ENCODE data around the gene SH3BGRL. TPM values are rescaled to one million over a fixed set of nuclear protein-coding genes. Genes with fewer than 3 reads are reported as not detected.

SH3BGRL gene
- total and polyA plus RNA-seq, 2 of the 13 experiments (the other 11 are each of a cell fraction or from before 2014, with no cell fraction given) = 8.9 to 11.4 TPM

- Histone ChIP-seq H3K4me1 (ENCODE audit: insufficient read depth, low read length) (no peaks in the 10 kb centered on the region), H2AFZ (ENCODE audit: low read length) (no peak overlapping the region), H3K9ac (ENCODE audit: insufficient read depth, low read depth, low read length) (no peak overlapping the region), H3K27ac (ENCODE audit: extremely low read length, insufficient read depth, low read length) (no peak overlapping the region), H4K20me1 (ENCODE audit: insufficient read depth, low read length) (no peaks in the 10 kb centered on the region), H3K9me3 (ENCODE audit: low read length) (peaks cover 22% of the 10 kb centered on the region), H3K79me2 (ENCODE audit: insufficient read depth, low read length) (no peaks in the 10 kb centered on the region), H3K27me3 (ENCODE audit: control insufficient read depth in 1 of 2, insufficient read depth in 2 of 2, low read length in 2 of 2) (no peaks in the 10 kb centered on the region), H3K4me3 (replicated peaks in 1 of 3; ENCODE audit: insufficient read depth in 1 of 3, low read depth in 2 of 3, low read length in 3 of 3) (no peak overlapping the region), H3K36me3 (replicated peaks in 1 of 2; ENCODE audit: control insufficient read depth in 1 of 2, insufficient read depth in 2 of 2, low read length in 2 of 2) (no peaks in the 10 kb centered on the region), H3K4me2 (ENCODE audit: low read depth, low read length) (no peak overlapping the region)
- POLR2A ChIA-PET = no interaction called here
- no TSS peak for BruUV-seq (replicated peaks)
- no peak for DNase-seq (ENCODE audit: low spot score)
- in situ Hi-C loops (cut with HindIII; ENCODE audit: extremely low pct_ligation_motif_present, low pct_unique_long_range_greater_than_20kb) = no loop called here
- 94% methylated on average over 2 of the region's 2 CpGs for WGBS (ENCODE audit: low lambda C conversion rate)
- FAIRE-seq = no peak
- intact Hi-C loops (cut with micrococcal nuclease; ENCODE audit: unreplicated experiment) = no loop called here
- CTCF ChIA-PET (ENCODE audit: low intra/inter-chr PET ratio, low total read pairs) = no interaction called here
- ATAC-seq = no peak
- TF ChIP-seq, protein P1, sequence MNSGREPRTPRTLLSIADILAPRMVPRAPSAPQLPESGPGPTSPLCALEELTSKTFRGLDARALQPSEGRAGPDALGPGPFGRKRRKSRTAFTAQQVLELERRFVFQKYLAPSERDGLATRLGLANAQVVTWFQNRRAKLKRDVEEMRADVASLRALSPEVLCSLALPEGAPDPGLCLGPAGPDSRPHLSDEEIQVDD (CRISPR knock-in tag; IDR thresholded peaks at IDR 0.05; ENCODE audit: borderline replicate concordance) = no peak
- TF ChIP-seq RAD51 (IDR thresholded peaks at IDR 0.05; ENCODE audit: borderline replicate concordance) = no peak
- TF ChIP-seq ZNF839 (CRISPR knock-in tag; IDR thresholded peaks at IDR 0.05; ENCODE audit: borderline replicate concordance) = no peak
- no peak for TF ChIP-seq EZH2 (conservative IDR thresholded peaks at IDR 0.05; ENCODE audit: low read depth, low read length)
- no peak for TF ChIP-seq SP4 (CRISPR knock-in tag; IDR thresholded peaks at IDR 0.05)
- TF ChIP-seq RNF219 (CRISPR knock-in tag; IDR thresholded peaks at IDR 0.05) = no peak
- TF ChIP-seq PAWR (CRISPR knock-in tag; IDR thresholded peaks at IDR 0.05; ENCODE audit: borderline replicate concordance) = no peak
- TF ChIP-seq GABPB1 (CRISPR knock-in tag; IDR thresholded peaks at IDR 0.05) = no peak
- no peak for TF ChIP-seq CCAR2 (optimal IDR thresholded peaks at IDR 0.05; ENCODE audit: low read depth, low read length)
- no peak for TF ChIP-seq HMGXB3 (CRISPR knock-in tag; IDR thresholded peaks at IDR 0.05; ENCODE audit: borderline replicate concordance)
- no peak for TF ChIP-seq ZNF781 (CRISPR knock-in tag; IDR thresholded peaks at IDR 0.05; ENCODE audit: borderline replicate concordance, not compliant biosample characterization)
- TF ChIP-seq ZNF737 (CRISPR knock-in tag; IDR thresholded peaks at IDR 0.05; ENCODE audit: borderline replicate concordance) = no peak
- no peak for TF ChIP-seq RXRB (CRISPR knock-in tag; IDR thresholded peaks at IDR 0.05; ENCODE audit: borderline replicate concordance)
- TF ChIP-seq IKZF1 (IDR thresholded peaks at IDR 0.05) = no peak
- no peak for TF ChIP-seq KDM2A (CRISPR knock-in tag; IDR thresholded peaks at IDR 0.05; ENCODE audit: borderline replicate concordance, low read depth)
- TF ChIP-seq NFYC (CRISPR knock-in tag; IDR thresholded peaks at IDR 0.05) = no peak
Measured at GRCh38 chrX:81294101-81294500, 92.2 kb downstream of the SH3BGRL start.

Data from HepG2 (cell line).